Ectodermal cell (in vitro differentiated cells): ENCODE data around the gene B4GALNT1.
"Not testable (repeated sequence)": the region's sequence is repeated elsewhere in the genome, so short reads cannot be mapped to it uniquely, and the experiment has no call there.

ENCODE experiments used
- H3K27ac ChIP-seq: 2 replicates; pipeline ENCODE4 v1.7.0; 2013; ENCODE audit warnings: mild to moderate bottlenecking, low read depth, low read length; ENCODE audit not compliant: insufficient read depth, poor library complexity, severe bottlenecking
- H3K27me3 ChIP-seq: 2 replicates; pipeline ENCODE4 v1.7.0; 2013; ENCODE audit warnings: mild to moderate bottlenecking, low read length; ENCODE audit not compliant: insufficient read depth, control insufficient read depth, poor library complexity, severe bottlenecking
- H3K36me3 ChIP-seq: one replicate; pipeline ENCODE4 v1.7.0; 2013; ENCODE audit warnings: low read length; ENCODE audit not compliant: control insufficient read depth, insufficient read depth
- H3K4me1 ChIP-seq: one replicate; pipeline ENCODE4 v1.7.0; 2013; ENCODE audit warnings: low read length; ENCODE audit not compliant: control insufficient read depth, insufficient read depth
- H3K4me3 ChIP-seq: 2 replicates; pipeline ENCODE4 v1.7.0; 2013; ENCODE audit warnings: low read depth, low read length, control low read depth; ENCODE audit not compliant: insufficient read depth
- H3K9me3 ChIP-seq: 2 replicates; pipeline ENCODE4 v1.7.0; 2013; ENCODE audit warnings: mild to moderate bottlenecking, low read length, moderate library complexity; ENCODE audit not compliant: control insufficient read depth
- WGBS, 2 experiments: methylation state at CpG; one replicate each; pipeline ENCODE4 v1.1.7; 2013; ENCODE audit warnings: missing lambda C conversion rate in 2 of 2; 5-methylcytosine and 5-hydroxymethylcytosine counted together

B4GALNT1 gene

DNA sequence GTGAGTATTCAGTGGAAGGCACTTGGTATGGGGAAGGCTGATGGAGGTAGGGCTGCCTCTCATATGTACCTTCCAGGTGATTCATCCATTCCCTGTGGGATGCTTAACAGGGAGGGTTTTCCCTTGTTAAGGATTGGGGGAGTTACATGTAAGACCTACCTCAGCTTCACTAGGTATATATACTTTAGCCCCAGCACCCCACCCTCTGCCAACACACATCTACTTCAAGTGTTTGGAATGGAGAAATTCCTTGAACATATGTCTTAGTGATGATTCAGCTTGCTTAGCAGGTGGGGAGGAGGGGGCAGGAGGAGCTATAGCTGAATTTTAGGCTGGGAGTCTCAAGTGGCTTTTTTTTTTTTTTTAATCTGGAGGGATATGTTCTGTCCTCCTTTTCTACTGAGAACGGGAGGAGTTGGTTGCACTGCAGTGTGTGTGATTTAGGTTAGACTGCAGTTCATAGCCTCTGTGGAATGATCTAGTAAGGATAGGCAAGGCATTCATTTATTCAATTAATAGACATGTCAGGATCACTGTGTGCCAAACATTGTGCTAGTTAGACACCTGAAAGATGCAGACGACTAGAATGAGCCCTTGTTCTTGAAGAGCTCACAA, 40.3 kb downstream of the B4GALNT1 start:
- no peaks in the 10 kb centered on the region for H3K4me1 ChIP-seq
- no peak overlapping the region for H3K27ac ChIP-seq
- H3K9me3 ChIP-seq: no peaks in the 10 kb centered on the region
- H3K27me3 ChIP-seq: peaks cover 6% of the 10 kb centered on the region
- WGBS, 2 experiments: 82 to 83% methylated on average over 2 of the region's 2 CpGs
- no peak overlapping the region for H3K4me3 ChIP-seq
- peaks cover 3% of the 10 kb centered on the region for H3K36me3 ChIP-seq

GRCh38 chr12:57591782-57592325, 41.1 kb downstream of the B4GALNT1 start:
- no peaks in the 10 kb centered on the region for H3K9me3 ChIP-seq
- H3K27ac ChIP-seq: no peak overlapping the region
- peaks cover 3% of the 10 kb centered on the region for H3K36me3 ChIP-seq
- peaks cover 6% of the 10 kb centered on the region for H3K27me3 ChIP-seq
- H3K4me1 ChIP-seq: no peaks in the 10 kb centered on the region
- 38 to 42% methylated on average over 10 of the region's 10 CpGs for WGBS, 2 experiments
- H3K4me3 ChIP-seq: peak overlapping the region; percentile 89

DNA sequence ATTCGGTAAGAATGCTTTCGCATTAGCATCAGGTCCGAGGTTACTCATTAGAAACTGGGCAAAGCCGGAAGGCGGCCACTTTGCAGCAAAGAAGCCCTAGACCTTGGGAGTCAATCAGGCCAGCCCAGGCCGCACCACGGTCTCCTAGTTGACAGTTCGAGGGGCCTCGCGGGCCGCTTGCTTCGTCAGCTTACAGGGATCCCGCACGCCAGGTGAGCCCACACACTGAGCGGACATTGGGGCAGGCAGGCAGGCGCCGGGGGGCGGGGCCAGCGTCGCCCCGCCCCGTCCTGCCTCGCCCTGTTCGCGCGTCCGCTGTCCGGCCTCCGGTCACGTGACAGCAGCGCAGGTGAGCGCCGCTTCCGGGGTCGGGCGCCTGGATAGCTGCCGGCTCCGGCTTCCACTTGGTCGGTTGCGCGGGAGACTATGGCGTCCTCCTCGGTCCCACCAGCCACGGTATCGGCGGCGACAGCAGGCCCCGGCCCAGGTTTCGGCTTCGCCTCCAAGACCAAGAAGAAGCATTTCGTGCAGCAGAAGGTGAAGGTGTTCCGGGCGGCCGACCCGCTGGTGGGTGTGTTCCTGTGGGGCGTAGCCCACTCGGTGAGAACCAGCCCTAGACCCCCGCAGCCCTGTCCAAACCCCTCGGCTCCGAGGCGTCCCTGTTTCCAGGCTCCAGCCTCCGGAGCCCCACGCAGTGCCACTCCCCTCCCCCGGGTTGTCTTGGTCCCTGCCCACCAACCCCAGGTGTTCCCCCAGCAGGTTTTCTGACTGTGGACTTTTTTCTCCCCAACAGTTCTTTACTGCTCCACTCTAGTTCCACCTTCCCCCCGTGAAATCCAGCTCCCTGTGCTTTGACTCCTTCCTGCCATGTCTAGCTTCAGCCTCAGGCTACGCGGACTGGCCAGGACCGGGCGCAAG, 41.9 kb downstream of the B4GALNT1 start, which contains the start of gene PIP4K2C:
Gene PIP4K2C (plus strand): TSS at position 329 of the 918 bp plus-strand sequence. CDS start 98 bp downstream, at position 427.
- H3K27me3 ChIP-seq: peaks cover 6% of the 10 kb centered on the region
- H3K27ac ChIP-seq: no peak within 1 kb of the TSS
- H3K4me1 ChIP-seq: no peaks in the 10 kb centered on the region
- peaks cover 3% of the 10 kb centered on the region for H3K36me3 ChIP-seq
- H3K9me3 ChIP-seq: no peaks in the 10 kb centered on the region
- peak within 1 kb of the TSS; percentile 89 for H3K4me3 ChIP-seq
- WGBS, 2 experiments: 1% methylated on average over 69 of the region's 69 CpGs

DNA sequence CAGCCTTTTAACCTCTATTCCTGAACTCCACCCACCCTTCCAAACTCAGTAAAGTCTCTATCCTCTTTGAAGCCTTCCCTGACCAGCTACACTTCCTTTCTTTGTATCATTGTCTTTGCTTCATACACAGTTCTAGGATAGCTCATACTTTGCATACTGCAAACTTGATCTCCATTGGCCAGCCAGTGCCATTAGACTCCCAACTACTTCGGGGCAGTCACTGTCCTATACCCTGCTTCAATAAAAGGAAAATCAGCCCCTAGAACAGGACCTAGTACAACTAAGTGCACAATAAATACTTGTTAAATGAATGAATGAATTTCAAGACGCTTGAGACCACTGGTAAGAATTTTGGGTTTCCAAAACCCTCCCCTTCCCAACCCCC, 42.5 kb downstream of the B4GALNT1 start:
- H3K36me3 ChIP-seq: no peaks in the 10 kb centered on the region
- 23 to 42% methylated on average over 2 of the region's 2 CpGs for WGBS, 2 experiments
- no peaks in the 10 kb centered on the region for H3K9me3 ChIP-seq
- H3K27ac ChIP-seq: no peak overlapping the region
- no peaks in the 10 kb centered on the region for H3K4me1 ChIP-seq
- H3K27me3 ChIP-seq: peaks cover 6% of the 10 kb centered on the region
- H3K4me3 ChIP-seq: peak overlapping the region; percentile 89

DNA sequence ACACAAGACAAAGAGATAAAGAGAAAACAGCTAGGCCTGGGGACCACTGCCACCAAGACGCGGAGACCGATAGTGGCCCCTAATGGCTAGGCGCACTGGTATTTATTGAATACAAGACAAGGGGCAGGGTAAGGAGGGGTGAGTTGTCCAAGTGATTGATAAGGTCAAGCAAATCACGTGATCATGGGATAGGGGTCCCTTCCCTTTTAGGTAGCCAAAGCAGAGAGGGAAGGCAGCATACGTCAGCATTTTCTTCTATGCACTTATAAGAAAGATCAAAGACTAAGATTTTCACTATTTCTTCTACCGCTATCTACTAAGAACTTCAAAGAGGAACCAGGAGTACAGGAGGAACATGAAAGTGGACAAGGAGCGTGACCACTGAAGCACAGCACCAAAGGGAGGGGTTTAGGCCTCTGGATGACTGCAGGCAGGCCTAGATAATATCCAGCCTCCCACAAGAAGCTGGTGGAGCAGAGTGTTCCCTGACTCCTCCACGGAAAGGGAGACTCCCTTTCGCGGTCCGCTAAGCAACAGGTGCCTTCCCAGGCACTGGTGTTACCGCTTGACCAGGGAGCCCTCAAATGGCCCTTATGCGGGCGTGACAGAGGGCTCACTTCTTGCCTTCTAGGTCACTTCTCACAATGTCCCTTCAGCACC, 43.9 kb downstream of the B4GALNT1 start:
- not testable (repeated sequence) for H3K4me3 ChIP-seq, H3K4me1 ChIP-seq, H3K27ac ChIP-seq, H3K36me3 ChIP-seq, H3K9me3 ChIP-seq, H3K27me3 ChIP-seq
- 95 to 96% methylated on average over 15 of the region's 15 CpGs for WGBS, 2 experiments

DNA sequence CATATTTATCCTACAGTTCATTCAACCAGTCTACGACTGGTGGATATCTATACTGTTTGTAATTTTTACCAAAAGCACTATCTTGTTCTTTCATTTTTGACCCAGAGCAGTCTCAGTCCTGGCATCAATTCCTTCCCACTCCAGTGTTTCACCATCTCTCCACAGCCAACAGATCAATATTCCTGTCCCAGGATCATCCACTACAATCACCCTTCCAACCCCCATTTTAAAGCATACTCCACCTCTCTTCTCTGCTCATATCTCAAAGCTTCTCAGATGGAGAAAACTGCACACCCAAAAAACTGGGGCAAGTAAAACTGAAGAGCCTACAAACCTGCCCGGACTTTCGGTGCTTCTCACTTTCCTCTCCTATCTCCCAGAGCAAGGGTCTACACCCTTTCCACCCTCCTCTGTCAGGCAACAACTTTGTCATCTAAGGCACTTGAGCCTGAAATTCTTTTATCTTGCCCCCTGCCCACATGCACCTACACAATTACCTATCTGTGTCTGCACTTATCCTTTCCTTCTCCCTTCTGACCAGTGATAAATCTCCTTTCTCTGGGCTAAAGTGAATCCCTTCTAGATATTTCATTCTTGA, 46.1 kb downstream of the B4GALNT1 start:
- Histone ChIP-seq H3K9me3 (no peaks in the 10 kb centered on the region), H3K36me3 (no peaks in the 10 kb centered on the region), H3K4me3 (no peak overlapping the region), H3K4me1 (no peaks in the 10 kb centered on the region), H3K27me3 (peaks cover 6% of the 10 kb centered on the region), H3K27ac (no peak overlapping the region)
- WGBS, 2 experiments: 93 to 94% methylated on average over 3 of the region's 3 CpGs

GRCh38 chr12:57586128-57586527, 46.9 kb downstream of the B4GALNT1 start:
- Histone ChIP-seq H3K36me3 (no peaks in the 10 kb centered on the region), H3K27me3 (peaks cover 6% of the 10 kb centered on the region), H3K27ac (no peak overlapping the region), H3K4me3 (no peak overlapping the region), H3K9me3 (no peaks in the 10 kb centered on the region), H3K4me1 (no peaks in the 10 kb centered on the region)
- WGBS, 2 experiments: 94 to 98% methylated on average over 3 of the region's 3 CpGs

- H3K36me3 ChIP-seq: peaks cover 4% of the 10 kb centered on the region
- no peaks in the 10 kb centered on the region for H3K9me3 ChIP-seq
- H3K27ac ChIP-seq: no peak overlapping the region
- peaks cover 6% of the 10 kb centered on the region for H3K27me3 ChIP-seq
- H3K4me1 ChIP-seq: no peaks in the 10 kb centered on the region
- 83 to 94% methylated on average over 2 of the region's 2 CpGs for WGBS, 2 experiments
- H3K4me3 ChIP-seq: no peak overlapping the region
Measured at GRCh38 chr12:57585156-57585555, 47.8 kb downstream of the B4GALNT1 start.

DNA sequence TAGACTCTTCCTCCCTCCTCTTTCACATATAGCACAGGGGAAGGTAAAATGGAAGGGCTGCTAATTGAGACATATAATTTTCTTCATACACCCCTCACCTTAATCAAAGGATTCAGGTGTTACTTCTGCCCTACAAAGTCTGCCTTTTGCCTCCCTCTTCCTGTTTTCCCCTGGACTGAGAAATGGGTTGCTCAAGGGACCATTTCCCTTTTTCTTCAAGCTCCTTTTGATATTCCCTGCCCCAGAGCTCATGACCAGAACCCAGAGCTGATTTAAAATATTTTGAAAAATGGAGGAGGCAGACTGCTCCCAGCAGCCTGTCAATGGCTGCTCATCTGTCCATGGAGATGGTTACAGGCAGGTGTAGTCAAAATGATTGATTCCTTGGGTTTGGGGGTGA, 48.3 kb downstream of the B4GALNT1 start:
- Histone ChIP-seq H3K4me1 (no peaks in the 10 kb centered on the region), H3K27ac (no peak overlapping the region), H3K4me3 (no peak overlapping the region), H3K36me3 (peaks cover 4% of the 10 kb centered on the region), H3K27me3 (peaks cover 6% of the 10 kb centered on the region), H3K9me3 (no peaks in the 10 kb centered on the region)
